HG03139 (cell line): ENCODE results near the gene YJU2.

Experiments used
- ATAC-seq: cut with Tn5 transposase; IDR thresholded peaks from one replicate; pipeline ENCODE4 v1.9.1; 2021; ENCODE audit not compliant: unreplicated experiment

Gene YJU2

DNA sequence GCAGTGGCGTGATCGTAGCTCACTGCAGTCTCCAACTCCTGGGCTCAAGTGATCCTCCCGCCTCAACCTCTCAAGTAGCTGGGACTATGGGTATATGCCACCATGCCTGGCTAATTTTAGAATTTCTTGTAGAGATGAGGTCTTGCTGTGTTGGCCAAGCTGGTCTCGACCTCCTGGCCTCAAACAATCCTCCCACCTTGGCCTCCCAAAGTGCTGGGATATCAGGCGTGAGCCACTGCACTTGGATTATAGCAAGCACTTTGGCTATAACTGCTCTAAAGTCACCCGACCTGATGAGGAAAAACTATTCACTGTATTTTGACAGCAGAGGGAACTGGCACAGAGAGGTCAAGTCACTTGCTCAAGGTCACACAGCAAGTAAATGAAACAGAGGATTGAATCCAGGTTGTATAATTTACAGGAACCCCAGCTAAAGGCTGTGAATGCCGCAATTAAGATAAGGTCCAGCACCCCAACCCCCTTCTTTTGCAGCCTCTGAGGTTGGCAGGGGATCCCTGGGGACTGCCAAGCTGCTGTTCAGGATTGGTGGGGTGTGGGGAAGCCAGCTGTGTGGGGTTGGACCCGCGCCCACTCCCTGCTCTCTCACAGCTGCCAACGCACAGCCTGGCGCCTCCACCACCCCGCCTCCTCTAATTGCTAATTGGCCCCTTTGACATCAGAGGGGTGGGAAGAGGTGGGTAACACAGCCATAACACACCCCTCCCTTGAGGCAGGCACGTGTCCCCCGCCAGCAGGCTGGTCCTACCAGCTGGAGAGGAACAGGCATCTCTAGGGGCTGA is 49.3 kb downstream of the YJU2 start:
- ATAC-seq: no peak

GRCh38 chr19:4297901-4298809 is 51.3 kb downstream of the YJU2 start:
- no peak for ATAC-seq

DNA sequence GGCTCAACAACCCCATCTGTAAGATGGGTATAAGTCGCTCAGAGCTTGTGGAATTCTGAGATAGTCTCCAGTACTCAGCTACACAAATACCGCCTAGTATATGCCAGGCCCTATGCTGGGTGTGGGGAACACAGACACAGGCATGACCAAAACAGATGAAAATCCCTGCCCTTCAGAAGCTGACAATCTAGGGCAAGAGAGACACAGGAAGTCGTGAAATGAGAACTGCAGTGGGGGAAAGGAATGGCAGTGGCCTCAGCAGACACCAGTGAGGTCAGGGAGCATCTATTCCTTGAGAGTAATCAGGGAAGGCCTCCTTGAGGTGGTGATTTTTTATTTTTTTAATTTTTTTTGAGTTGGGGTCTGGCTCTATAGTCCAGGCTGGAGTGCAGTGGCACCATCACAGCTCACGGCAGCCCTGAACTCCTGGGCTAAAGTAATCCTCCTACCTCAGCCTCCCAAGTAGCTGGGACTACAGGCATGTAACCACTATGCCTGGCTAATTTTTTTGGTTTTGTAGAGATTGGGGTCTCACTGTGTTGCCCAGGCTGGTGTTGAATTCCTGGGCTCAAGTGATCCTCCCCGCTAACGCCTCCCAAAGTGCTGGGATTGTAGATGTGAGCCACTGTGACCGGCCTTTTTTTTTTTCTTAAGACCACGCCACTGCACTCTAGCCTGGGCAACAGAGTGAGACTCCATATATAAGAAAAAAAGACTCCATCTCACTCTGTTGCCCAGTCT is 52.1 kb downstream of the YJU2 start:
- no peak for ATAC-seq

- ATAC-seq: no peak
These were observed 53.7 kb downstream of the YJU2 start for GRCh38 chr19:4300589-4300988.

DNA sequence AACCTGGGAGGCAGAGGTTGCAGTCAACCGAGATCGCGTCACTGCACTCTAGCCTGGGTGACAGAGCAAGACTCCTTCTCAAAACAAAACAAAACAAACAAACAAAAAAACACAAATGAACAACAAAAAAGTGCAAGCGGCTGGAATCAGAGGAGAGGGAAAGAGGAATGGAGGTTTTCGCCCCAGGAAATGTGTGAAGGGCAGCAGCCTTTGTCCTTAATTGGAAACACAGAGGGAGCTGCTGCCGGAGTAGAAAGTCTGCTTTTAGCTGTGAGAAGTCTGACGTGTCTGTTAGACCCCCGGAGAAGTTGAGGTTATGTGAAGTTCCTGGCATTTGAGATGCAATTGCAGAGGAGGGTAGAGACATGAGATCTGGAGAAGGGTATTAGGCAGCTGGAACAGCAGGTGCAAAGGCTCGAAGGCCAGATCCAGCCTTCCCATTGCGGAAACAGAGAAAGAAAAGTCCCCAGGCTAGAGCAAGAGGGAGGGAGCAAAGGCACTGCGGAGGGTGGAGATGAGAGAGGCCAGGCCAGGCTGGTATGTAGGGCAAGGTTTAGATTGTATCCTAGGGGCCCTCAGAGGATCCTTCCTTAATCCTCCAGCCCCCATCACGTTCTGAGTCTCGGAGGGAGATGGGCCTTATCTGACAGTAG is 54.8 kb downstream of the YJU2 start:
- no peak for ATAC-seq

GRCh38 chr19:4302243-4302640 is 55.4 kb downstream of the YJU2 start, which contains the start of gene TMIGD2:
TMIGD2 (minus strand) TSS chr19:4302389; CDS start chr19:4302385, 4 bp downstream.
- ATAC-seq: no peak

DNA sequence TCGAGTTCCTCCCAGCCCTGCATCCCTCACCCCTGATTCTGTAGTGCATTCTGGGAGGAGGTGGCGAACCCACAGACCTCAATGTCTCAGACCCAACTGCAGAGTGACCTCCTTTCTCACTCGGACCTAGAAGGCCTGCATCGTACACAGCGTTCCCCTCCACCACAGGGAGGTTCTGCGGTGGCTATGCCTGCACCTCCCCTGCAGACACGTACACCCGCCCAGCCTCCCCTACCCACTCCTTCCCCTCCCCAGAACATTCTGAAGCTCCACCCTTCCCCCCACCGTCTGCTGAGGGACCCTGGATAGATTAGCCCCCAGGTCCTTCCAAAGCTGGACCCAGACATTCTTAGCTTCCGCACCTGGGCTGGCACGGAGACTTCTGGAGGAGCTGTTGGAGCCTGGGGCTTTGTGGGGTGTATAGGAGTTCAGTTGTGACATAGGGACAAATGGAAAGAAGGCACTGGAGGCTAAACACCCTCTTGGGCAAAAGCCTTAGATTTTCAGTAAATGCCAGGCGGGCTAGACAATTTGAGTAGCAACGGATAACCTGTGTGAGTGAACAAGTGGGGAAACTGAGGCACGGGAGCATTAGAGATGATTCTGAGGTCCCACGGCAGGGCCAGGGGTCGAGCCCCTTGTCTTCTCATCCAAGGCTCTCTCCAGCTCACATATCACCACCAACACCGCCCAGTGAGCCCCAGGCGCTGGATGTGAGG is 57.1 kb downstream of the YJU2 start:
- no peak for ATAC-seq

GRCh38 chr19:4304538-4305256 is 57.8 kb downstream of the YJU2 start, which contains the start of gene FSD1:
FSD1 (plus strand) TSS chr19:4304598; CDS start chr19:4304747, 149 bp downstream.
- ATAC-seq: no peak

- ATAC-seq: no peak
These were observed 58.4 kb downstream of the YJU2 start for GRCh38 chr19:4305257-4305612.

DNA sequence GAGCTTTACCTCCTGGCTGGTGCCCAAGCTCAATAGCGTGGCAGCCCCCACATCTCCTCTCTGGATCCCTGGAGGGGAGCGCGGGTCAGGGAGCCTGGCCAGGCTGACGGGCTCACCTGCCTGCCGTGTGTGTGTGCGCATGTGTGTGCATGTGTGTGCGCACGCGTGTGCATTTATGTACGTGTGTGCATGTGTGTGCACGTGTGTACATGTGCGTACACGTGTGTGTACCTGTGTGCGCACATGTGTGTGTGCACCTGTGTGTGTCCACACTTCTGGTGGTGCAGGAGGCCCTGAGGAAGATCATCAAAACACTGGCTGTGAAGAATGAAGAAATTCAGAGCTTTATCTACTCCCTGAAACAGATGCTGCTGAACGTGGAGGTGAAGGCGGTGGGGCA is 58.8 kb downstream of the YJU2 start:
- no peak for ATAC-seq

- ATAC-seq: no peak
These were observed 63.6 kb downstream of the YJU2 start for GRCh38 chr19:4310247-4311121.

- no peak for ATAC-seq
These were observed 67.1 kb downstream of the YJU2 start for GRCh38 chr19:4313847-4314490.

GRCh38 chr19:4316956-4317355 is 70.1 kb downstream of the YJU2 start:
- no peak for ATAC-seq

DNA sequence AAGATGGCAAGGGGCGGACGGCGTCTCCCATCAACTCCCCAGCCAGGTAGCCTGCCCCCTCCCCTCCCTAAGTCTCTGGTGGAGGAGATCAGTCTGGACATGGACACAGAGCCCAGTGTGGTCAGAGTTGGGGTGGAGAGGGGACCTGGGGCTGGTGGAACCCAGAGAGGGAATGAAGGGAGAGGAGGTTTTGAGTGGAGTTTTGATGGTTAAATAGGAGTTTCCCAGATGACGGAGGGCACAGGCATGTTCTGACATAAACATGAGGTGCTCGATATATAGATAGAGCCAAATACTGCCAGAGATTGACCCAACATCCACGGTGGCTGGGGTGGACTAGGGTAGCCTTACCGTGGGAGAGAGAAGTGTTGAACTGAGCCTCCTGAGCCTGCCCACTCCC is 71.6 kb downstream of the YJU2 start:
- ATAC-seq: no peak
